HG02623 (cell line): ENCODE data around the gene GLT1D1.
A peak's percentile ranks its signal among the peaks of the same experiment; 100 is the strongest.

Experiments
- ATAC-seq: cut with Tn5 transposase; IDR thresholded peaks from one replicate; pipeline ENCODE4 v1.9.1; 2021; ENCODE audit warnings: moderate library complexity; ENCODE audit not compliant: unreplicated experiment

The GLT1D1 gene

GRCh38 chr12:128909653-128910052 lies 56.4 kb downstream of the GLT1D1 start:
- no peak for ATAC-seq

- ATAC-seq, result no peak
Measured at GRCh38 chr12:128910629-128911028, 57.4 kb downstream of the GLT1D1 start.

- ATAC-seq, result no peak
Measured at GRCh38 chr12:128911861-128912260, 58.6 kb downstream of the GLT1D1 start.

- peak; percentile 91 for ATAC-seq
Measured at GRCh38 chr12:128914908-128915563, 61.8 kb downstream of the GLT1D1 start.

GRCh38 chr12:128916425-128916824 lies 63.1 kb downstream of the GLT1D1 start:
- ATAC-seq, result no peak

GRCh38 chr12:128918481-128919260 lies 65.4 kb downstream of the GLT1D1 start:
- no peak for ATAC-seq

- ATAC-seq, result no peak
Measured at GRCh38 chr12:128920468-128920867, 67.2 kb downstream of the GLT1D1 start.

- no peak for ATAC-seq
Measured at GRCh38 chr12:128928361-128928760, 75.1 kb downstream of the GLT1D1 start.

GRCh38 chr12:128929057-128929456 lies 75.8 kb downstream of the GLT1D1 start:
- ATAC-seq, result no peak

GRCh38 chr12:128930606-128931005 lies 77.3 kb downstream of the GLT1D1 start:
- ATAC-seq, result no peak

GRCh38 chr12:128932521-128932920 lies 79.2 kb downstream of the GLT1D1 start:
- ATAC-seq, result no peak

- ATAC-seq, result no peak
Measured at GRCh38 chr12:128933039-128933438, 79.8 kb downstream of the GLT1D1 start.

- no peak for ATAC-seq
Measured at GRCh38 chr12:128933926-128934325, 80.6 kb downstream of the GLT1D1 start.

- no peak for ATAC-seq
Measured at GRCh38 chr12:128938886-128939285, 85.6 kb downstream of the GLT1D1 start.

GRCh38 chr12:128940090-128940888 lies 87.0 kb downstream of the GLT1D1 start:
- ATAC-seq, result no peak

GRCh38 chr12:128940974-128941373 lies 87.7 kb downstream of the GLT1D1 start:
- no peak for ATAC-seq

GRCh38 chr12:128942960-128943477 lies 89.7 kb downstream of the GLT1D1 start:
- ATAC-seq, result no peak

- no peak for ATAC-seq
Measured at GRCh38 chr12:128944956-128945355, 91.7 kb downstream of the GLT1D1 start.

GRCh38 chr12:128947209-128947608 lies 93.9 kb downstream of the GLT1D1 start:
- ATAC-seq, result no peak

GRCh38 chr12:128949086-128949485 lies 95.8 kb downstream of the GLT1D1 start:
- ATAC-seq, result no peak

GRCh38 chr12:128951448-128951847 lies 98.2 kb downstream of the GLT1D1 start:
- ATAC-seq, result no peak
